ENCODE results near the gene CEACAM18. TPM values are rescaled to one million over a fixed set of nuclear protein-coding genes. Genes with fewer than 3 reads are reported as not detected.

CEACAM18 gene
- total and polyA plus RNA-seq, 12 donors: not detected

- H3K4me1 ChIP-seq: peaks cover 0 to 26% (median 0%) of the 10 kb centered on the region in 9 donors
- H3K4me3 ChIP-seq: no peak overlapping the region
- no peak for ATAC-seq
- H3K9me3 ChIP-seq: no peaks in the 10 kb centered on the region
- H3K27me3 ChIP-seq: peaks cover 0 to 60% (median 43%) of the 10 kb centered on the region in 7 donors
- no peak for TF ChIP-seq CTCF (IDR thresholded peaks at IDR 0.05)
- no peak for DNase-seq
- H3K36me3 ChIP-seq: no peaks in the 10 kb centered on the region
- intact Hi-C loops (cut with DNase I): no loop called here
- WGBS, 2 donors: 76% methylated on average over 14 of the region's 14 CpGs
- H3K27ac ChIP-seq: no peak overlapping the region
Measured at GRCh38 chr19:51458899-51459505, 19.3 kb upstream of the CEACAM18 start.

- Histone ChIP-seq H3K27me3 (peaks cover 0 to 63% (median 45%) of the 10 kb centered on the region in 7 donors), H3K4me3 (peak overlapping the region in 4 of 10 donors; percentile 19 to 24 (median 22))
Measured at GRCh38 chr19:51460164-51460992, 18.0 kb upstream of the CEACAM18 start.

GRCh38 chr19:51461723-51462161, 16.6 kb upstream of the CEACAM18 start:
- Histone ChIP-seq H3K36me3 (no peaks in the 10 kb centered on the region), H3K4me1 (peaks cover 0 to 38% (median 0%) of the 10 kb centered on the region in 9 donors), H3K4me3 (no peak overlapping the region), H3K9me3 (no peaks in the 10 kb centered on the region), H3K27me3 (peaks cover 0 to 69% (median 46%) of the 10 kb centered on the region in 7 donors), H3K27ac (peak overlapping the region in 1 of 10 donors; percentile 77)
- no peak for TF ChIP-seq CTCF (IDR thresholded peaks at IDR 0.05)
- DNase-seq: no peak
- ATAC-seq: peak in 7 of 8 donors; percentile 19 to 71 (median 52)
- intact Hi-C loops (cut with DNase I): no loop called here
- WGBS, 2 donors: 69 to 70% methylated on average over 8 of the region's 8 CpGs

More at GRCh38 chr19:51460164-51460992, 18.0 kb upstream of the CEACAM18 start:
- intact Hi-C loops (cut with DNase I): no loop called here
- no peak for TF ChIP-seq CTCF (IDR thresholded peaks at IDR 0.05)
- ATAC-seq (peak in 1 of 8 donors; percentile 49), DNase-seq (no peak)
- 55 to 56% methylated on average over 13 of the region's 13 CpGs for WGBS, 2 donors
- no peaks in the 10 kb centered on the region for H3K36me3 ChIP-seq
- no peak overlapping the region for H3K27ac ChIP-seq
- H3K4me1 ChIP-seq: peaks cover 0 to 26% (median 0%) of the 10 kb centered on the region in 9 donors
- H3K9me3 ChIP-seq: no peaks in the 10 kb centered on the region

- intact Hi-C loops (cut with DNase I): no loop called here
- Histone ChIP-seq H3K4me3 (no peak overlapping the region), H3K9me3 (no peaks in the 10 kb centered on the region), H3K27me3 (peaks cover 0 to 65% (median 44%) of the 10 kb centered on the region in 7 donors), H3K36me3 (no peaks in the 10 kb centered on the region), H3K4me1 (peaks cover 0 to 44% (median 0%) of the 10 kb centered on the region in 9 donors), H3K27ac (peak overlapping the region in 1 of 10 donors; percentile 77)
- WGBS, 2 donors: 75 to 80% methylated on average over 7 of the region's 7 CpGs
- TF ChIP-seq CTCF (IDR thresholded peaks at IDR 0.05): no peak
- ATAC-seq: peak in 2 of 8 donors; percentile 16 to 22
- DNase-seq: no peak
Measured at GRCh38 chr19:51462276-51462675, 16.1 kb upstream of the CEACAM18 start.
